SH-SY5Y (cell line): Measurements from ENCODE around the gene NECAB2.

Source experiments
- GATA2 ChIP-seq: IDR thresholded peaks from 2 replicates; pipeline ENCODE4 v1.6.1; 2011; ENCODE audit warnings: mild to moderate bottlenecking, low read depth, low read length
- GATA3 ChIP-seq: IDR thresholded peaks from 2 replicates; pipeline ENCODE4 v1.6.1; 2011; ENCODE audit warnings: low read depth, mild to moderate bottlenecking, low read length, moderate library complexity

DNA sequence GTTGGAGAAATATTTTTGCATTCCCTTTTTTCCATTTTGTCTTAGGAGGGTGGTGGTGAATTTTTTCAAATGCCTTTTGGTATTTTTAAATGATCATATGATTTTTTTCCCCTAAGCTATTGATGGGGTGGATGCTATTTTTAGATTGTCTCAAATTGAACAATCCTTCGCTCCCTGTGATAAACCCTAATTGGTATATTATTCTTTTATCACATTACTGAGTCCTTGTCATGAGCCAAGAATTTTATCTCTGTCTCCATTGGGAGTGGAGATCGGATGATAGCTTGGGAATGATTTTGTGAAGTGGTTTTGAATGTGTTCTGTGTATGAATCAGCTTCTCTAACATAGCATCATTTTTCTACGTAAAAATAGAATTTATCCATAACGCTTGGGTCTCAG lies 15.4 kb downstream of the NECAB2 start:
- TF ChIP-seq GATA2 (peak; percentile 61; the same call in 1 of the 2 replicates), GATA3 (no peak)
